HCT116 (cell line): ENCODE results near the gene TPM2.

Experiments
- CBX3 ChIP-seq: IDR thresholded peaks from 2 replicates; pipeline ENCODE4 v1.6.1; 2012; ENCODE audit warnings: low read depth
- CEBPB ChIP-seq: IDR thresholded peaks from 2 replicates; pipeline ENCODE4 v1.6.1; 2012; ENCODE audit warnings: low read depth
- CTCF ChIP-seq, 3 experiments: fragments of 200-600 bp in 1 of 3; sonication (generic) in 1 of 3; IDR thresholded peaks in 2 of 3; conservative IDR thresholded peaks in 1 of 3; 2 replicates each; pipeline ENCODE4 v1.5.1; 2012 to 2017; ENCODE audit warnings: low read depth in 2 of 3, low read length in 2 of 3, antibody characterized with exemption in 1 of 3, borderline replicate concordance in 1 of 3, control low read depth in 1 of 3, mild to moderate bottlenecking in 1 of 3, mixed read lengths in 1 of 3, mixed run types in 1 of 3, moderate library complexity in 1 of 3; ENCODE audit not compliant: insufficient read depth in 1 of 3
- ELF1 ChIP-seq: IDR thresholded peaks from 2 replicates; pipeline ENCODE4 v1.6.1; 2012; ENCODE audit warnings: low read depth, borderline replicate concordance
- POLR2A ChIP-seq: IDR thresholded peaks from 2 replicates; pipeline ENCODE4 v1.7.0; 2011; ENCODE audit warnings: borderline replicate concordance; ENCODE audit not compliant: insufficient read depth, insufficient read length; ENCODE audit errors: extremely low read depth
- POLR2AphosphoS5 ChIP-seq: IDR thresholded peaks from 2 replicates; pipeline ENCODE4 v1.6.1; 2011; ENCODE audit warnings: mild to moderate bottlenecking, low read depth, low read length, moderate library complexity

GRCh38 chr9:35703906-35704672 is 14.4 kb upstream of the TPM2 start:
- TF ChIP-seq POLR2A (no peak), POLR2AphosphoS5 (no peak), CTCF (IDR thresholded peaks at IDR 0.05 in 2 of 3, conservative IDR thresholded peaks at IDR 0.05 in 1 of 3; ENCODE audit: borderline replicate concordance in 1 of 3, insufficient read depth in 1 of 3, low read depth in 2 of 3, low read length in 2 of 3) (no peak), CBX3 (no peak), ELF1 (no peak), CEBPB (no peak)
